ENCODE results near the gene MAN2B1.

Gene MAN2B1

DNA sequence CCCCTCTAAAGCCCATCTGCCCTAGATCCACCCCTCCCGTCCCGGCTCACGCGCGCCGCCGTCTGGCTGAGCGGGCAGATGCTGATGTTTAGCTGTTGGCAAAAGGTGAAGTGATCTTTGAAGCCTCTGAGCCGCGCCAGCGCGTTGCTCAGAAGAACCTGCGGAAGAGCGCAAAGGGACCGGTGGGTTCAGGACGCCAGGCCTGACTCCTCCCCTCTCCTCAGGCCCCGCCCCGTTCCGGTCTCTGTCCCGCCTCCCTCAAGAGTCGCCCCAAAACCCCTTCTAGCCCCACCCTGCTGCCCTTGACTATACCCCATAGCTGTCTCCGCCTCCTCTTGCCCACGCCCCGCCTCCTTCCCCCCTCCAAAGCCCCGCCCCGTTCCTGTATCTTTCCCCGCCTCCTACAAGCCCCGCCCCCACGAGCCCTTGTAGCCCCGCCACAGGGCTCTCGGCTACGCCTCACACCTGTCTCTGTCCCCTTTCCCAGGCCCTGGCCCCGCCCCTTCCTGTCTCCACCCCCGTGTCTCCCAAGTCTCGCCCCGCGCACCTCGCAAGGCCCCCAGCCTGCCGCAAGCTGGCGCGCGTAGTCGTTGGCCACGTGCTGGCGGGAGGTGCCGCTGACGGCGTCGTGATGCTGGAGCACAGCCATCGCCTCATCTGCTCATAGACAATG, 9.5 kb downstream of the MAN2B1 start:
- Histone ChIP-seq H3K9me3 (ENCODE audit: control insufficient read depth, insufficient read depth, low read length) (no peaks in the 10 kb centered on the region), H3K27me3 (ENCODE audit: control insufficient read depth, low read length) (no peaks in the 10 kb centered on the region), H3K4me2 (ENCODE audit: low read length) (no peak overlapping the region), H3K9me2 (replicated peaks; ENCODE audit: control insufficient read depth, low read length) (no peaks in the 10 kb centered on the region), H3K4me1 (ENCODE audit: control insufficient read depth, low read length) (no peaks in the 10 kb centered on the region), H3K36me3 (ENCODE audit: control insufficient read depth, low read length) (peaks cover 40% of the 10 kb centered on the region), H3K27ac (ENCODE audit: low read depth, low read length) (no peak overlapping the region), H4K20me1 (ENCODE audit: control insufficient read depth, insufficient read depth, low read depth, low read length) (no peaks in the 10 kb centered on the region), H3K79me2 (ENCODE audit: control insufficient read depth, low read length) (no peaks in the 10 kb centered on the region), H3F3A (ENCODE audit: control insufficient read depth, insufficient read depth) (no peaks in the 10 kb centered on the region), H3K4me3 (ENCODE audit: low read length) (no peak overlapping the region)
- TF ChIP-seq, protein P1, sequence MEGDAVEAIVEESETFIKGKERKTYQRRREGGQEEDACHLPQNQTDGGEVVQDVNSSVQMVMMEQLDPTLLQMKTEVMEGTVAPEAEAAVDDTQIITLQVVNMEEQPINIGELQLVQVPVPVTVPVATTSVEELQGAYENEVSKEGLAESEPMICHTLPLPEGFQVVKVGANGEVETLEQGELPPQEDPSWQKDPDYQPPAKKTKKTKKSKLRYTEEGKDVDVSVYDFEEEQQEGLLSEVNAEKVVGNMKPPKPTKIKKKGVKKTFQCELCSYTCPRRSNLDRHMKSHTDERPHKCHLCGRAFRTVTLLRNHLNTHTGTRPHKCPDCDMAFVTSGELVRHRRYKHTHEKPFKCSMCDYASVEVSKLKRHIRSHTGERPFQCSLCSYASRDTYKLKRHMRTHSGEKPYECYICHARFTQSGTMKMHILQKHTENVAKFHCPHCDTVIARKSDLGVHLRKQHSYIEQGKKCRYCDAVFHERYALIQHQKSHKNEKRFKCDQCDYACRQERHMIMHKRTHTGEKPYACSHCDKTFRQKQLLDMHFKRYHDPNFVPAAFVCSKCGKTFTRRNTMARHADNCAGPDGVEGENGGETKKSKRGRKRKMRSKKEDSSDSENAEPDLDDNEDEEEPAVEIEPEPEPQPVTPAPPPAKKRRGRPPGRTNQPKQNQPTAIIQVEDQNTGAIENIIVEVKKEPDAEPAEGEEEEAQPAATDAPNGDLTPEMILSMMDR (IDR thresholded peaks at IDR 0.05; ENCODE audit: low read depth, low read length, poor library complexity, severe bottlenecking): no peak
- TF ChIP-seq EZH2phosphoT487 (IDR thresholded peaks at IDR 0.05; ENCODE audit: borderline replicate concordance, low read length): no peak

DNA sequence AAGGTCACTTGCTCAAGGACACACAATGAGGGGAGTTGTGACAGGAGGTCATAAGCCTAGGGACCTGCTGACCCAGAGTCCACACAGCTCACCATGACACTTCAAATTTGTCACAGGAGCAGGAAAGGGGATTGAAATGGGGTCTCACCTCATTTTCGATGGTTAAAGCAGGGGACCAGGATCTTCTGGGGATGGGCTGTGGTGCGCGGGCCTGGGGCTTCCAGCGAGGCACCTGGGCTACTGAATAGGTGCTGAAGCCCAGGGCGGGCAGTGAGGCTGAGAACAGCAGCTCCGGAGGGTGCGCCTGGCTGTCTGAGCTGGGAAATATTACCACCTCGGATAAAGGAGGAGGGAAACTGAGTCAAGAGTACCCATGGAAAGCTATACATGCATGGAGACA, 11.0 kb downstream of the MAN2B1 start:
- no peak for TF ChIP-seq EZH2phosphoT487 (IDR thresholded peaks at IDR 0.05; ENCODE audit: borderline replicate concordance, low read length)
- TF ChIP-seq, protein P1 (IDR thresholded peaks at IDR 0.05; ENCODE audit: low read depth, low read length, poor library complexity, severe bottlenecking): no peak
- H3K4me1 ChIP-seq (ENCODE audit: control insufficient read depth, low read length): no peaks in the 10 kb centered on the region
- H3K4me2 ChIP-seq (ENCODE audit: low read length): no peak overlapping the region
- peaks cover 38% of the 10 kb centered on the region for H3K36me3 ChIP-seq (ENCODE audit: control insufficient read depth, low read length)
- no peaks in the 10 kb centered on the region for H3K9me2 ChIP-seq (replicated peaks; ENCODE audit: control insufficient read depth, low read length)
- H3K79me2 ChIP-seq (ENCODE audit: control insufficient read depth, low read length): no peaks in the 10 kb centered on the region
- no peak overlapping the region for H3K27ac ChIP-seq (ENCODE audit: low read depth, low read length)
- H3K4me3 ChIP-seq (ENCODE audit: low read length): no peak overlapping the region
- H3K9me3 ChIP-seq (ENCODE audit: control insufficient read depth, insufficient read depth, low read length): no peaks in the 10 kb centered on the region
- no peaks in the 10 kb centered on the region for H3K27me3 ChIP-seq (ENCODE audit: control insufficient read depth, low read length)
- no peaks in the 10 kb centered on the region for H4K20me1 ChIP-seq (ENCODE audit: control insufficient read depth, insufficient read depth, low read depth, low read length)
- no peaks in the 10 kb centered on the region for H3F3A ChIP-seq (ENCODE audit: control insufficient read depth, insufficient read depth)

DNA sequence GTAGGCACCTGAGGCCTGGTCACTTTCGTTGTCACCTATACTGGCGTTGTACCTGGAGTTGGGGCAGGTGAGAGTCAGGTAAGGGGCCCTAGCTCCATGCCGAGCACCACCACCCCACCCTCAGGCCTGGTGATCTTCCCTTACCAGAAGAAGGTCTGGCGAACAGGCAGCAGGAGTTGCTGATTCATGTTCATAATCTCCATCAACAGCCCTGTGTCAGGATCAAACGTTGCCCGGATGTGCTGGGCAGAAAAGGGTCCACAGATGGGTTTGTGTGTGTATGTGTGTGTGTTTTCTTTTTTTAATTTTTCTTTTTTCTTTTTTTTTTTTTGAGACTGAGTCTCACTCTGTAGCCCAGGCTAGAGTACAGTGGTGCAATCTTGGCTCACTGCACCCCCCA, 14.3 kb downstream of the MAN2B1 start:
- peaks cover 29% of the 10 kb centered on the region for H3K36me3 ChIP-seq (ENCODE audit: control insufficient read depth, low read length)
- no peaks in the 10 kb centered on the region for H3K27me3 ChIP-seq (ENCODE audit: control insufficient read depth, low read length)
- H3K9me3 ChIP-seq (ENCODE audit: control insufficient read depth, insufficient read depth, low read length): no peaks in the 10 kb centered on the region
- H4K20me1 ChIP-seq (ENCODE audit: control insufficient read depth, insufficient read depth, low read depth, low read length): no peaks in the 10 kb centered on the region
- H3F3A ChIP-seq (ENCODE audit: control insufficient read depth, insufficient read depth): no peaks in the 10 kb centered on the region
- TF ChIP-seq EZH2phosphoT487 (IDR thresholded peaks at IDR 0.05; ENCODE audit: borderline replicate concordance, low read length): no peak
- TF ChIP-seq, protein P1 (IDR thresholded peaks at IDR 0.05; ENCODE audit: low read depth, low read length, poor library complexity, severe bottlenecking): no peak
- H3K4me2 ChIP-seq (ENCODE audit: low read length): no peak overlapping the region
- no peak overlapping the region for H3K4me3 ChIP-seq (ENCODE audit: low read length)
- no peaks in the 10 kb centered on the region for H3K4me1 ChIP-seq (ENCODE audit: control insufficient read depth, low read length)
- no peaks in the 10 kb centered on the region for H3K79me2 ChIP-seq (ENCODE audit: control insufficient read depth, low read length)
- no peaks in the 10 kb centered on the region for H3K9me2 ChIP-seq (replicated peaks; ENCODE audit: control insufficient read depth, low read length)
- H3K27ac ChIP-seq (ENCODE audit: low read depth, low read length): no peak overlapping the region

All from DOHH2 (cell line).